Neural progenitor cell (in vitro differentiated cells): ENCODE measurements around the gene FBXW4. TPM values are rescaled to one million over a fixed set of nuclear protein-coding genes. Genes with fewer than 3 reads are reported as not detected.

Experiments
- DNase-seq: peaks from one replicate; pipeline ENCODE4 v3.0.0-alpha.2; 2016; ENCODE audit warnings: low spot score
- H2AFZ ChIP-seq: fragments of 200-600 bp; sonication (generic); replicated peaks from 2 replicates; pipeline ENCODE4 v1.6.1; 2016; ENCODE audit warnings: antibody characterized with exemption
- H3F3A ChIP-seq: fragments of 200-600 bp; sonication (generic); 2 replicates; pipeline ENCODE4 v1.6.1; 2016; ENCODE audit warnings: antibody characterized with exemption, low read depth
- H3K27ac ChIP-seq: fragments of 200-600 bp; sonication (generic); 2 replicates; pipeline ENCODE4 v1.5.1; 2016; ENCODE audit warnings: mild to moderate bottlenecking
- H3K27me3 ChIP-seq: fragments of 200-600 bp; sonication (generic); 2 replicates; pipeline ENCODE4 v1.6.1; 2016; ENCODE audit warnings: mild to moderate bottlenecking, moderate library complexity
- H3K36me3 ChIP-seq: fragments of 200-600 bp; sonication (generic); 2 replicates; pipeline ENCODE4 v1.5.1; 2016
- H3K4me1 ChIP-seq: fragments of 200-600 bp; sonication (generic); 2 replicates; pipeline ENCODE4 v1.6.1; 2016; ENCODE audit warnings: mixed run types
- H3K4me2 ChIP-seq: fragments of 200-600 bp; sonication (generic); 2 replicates; pipeline ENCODE4 v1.6.1; 2016
- H3K4me3 ChIP-seq: fragments of 200-600 bp; sonication (generic); 2 replicates; pipeline ENCODE4 v1.5.1; 2016
- H3K79me2 ChIP-seq: fragments of 200-600 bp; sonication (generic); 2 replicates; pipeline ENCODE4 v1.6.1; 2016; ENCODE audit warnings: low read depth
- H3K9ac ChIP-seq: fragments of 200-600 bp; sonication (generic); 2 replicates; pipeline ENCODE4 v1.6.1; 2016
- H3K9me3 ChIP-seq: fragments of 200-600 bp; sonication (generic); 2 replicates; pipeline ENCODE4 v1.5.1; 2016; ENCODE audit warnings: low read depth
- H4K20me1 ChIP-seq: fragments of 200-600 bp; sonication (generic); 2 replicates; pipeline ENCODE4 v1.6.1; 2016; ENCODE audit warnings: low read depth
- H3K27ac Mint-ChIP-seq: 3 replicates; pipeline ENCODE4 v1.8.0; 2021; ENCODE audit warnings: mixed read lengths
- H3K27me3 Mint-ChIP-seq: 2 replicates; pipeline ENCODE4 v1.8.0; 2022; ENCODE audit warnings: low read depth, mild to moderate bottlenecking, inconsistent platforms, moderate library complexity, mixed read lengths; ENCODE audit not compliant: insufficient read depth
- H3K36me3 Mint-ChIP-seq: 3 replicates; pipeline ENCODE4 v1.8.0; 2021; ENCODE audit warnings: mixed read lengths
- H3K4me1 Mint-ChIP-seq: 3 replicates; pipeline ENCODE4 v1.8.0; 2021; ENCODE audit warnings: mixed read lengths
- H3K4me3 Mint-ChIP-seq: 3 replicates; pipeline ENCODE4 v1.8.0; 2021; ENCODE audit warnings: mild to moderate bottlenecking, moderate library complexity, mixed read lengths
- H3K9me3 Mint-ChIP-seq: 3 replicates; pipeline ENCODE4 v1.8.0; 2020; ENCODE audit warnings: mixed read lengths
- CTCF ChIP-seq: fragments of 200-600 bp; sonication (generic); IDR thresholded peaks from 2 replicates; pipeline ENCODE4 v1.5.1; 2017; ENCODE audit warnings: antibody characterized with exemption, mild to moderate bottlenecking
- EZH2 ChIP-seq: fragments of 200-600 bp; sonication (generic); IDR thresholded peaks from 2 replicates; pipeline ENCODE4 v1.6.1; 2017; ENCODE audit warnings: antibody characterized with exemption, mild to moderate bottlenecking, moderate library complexity
- EZH2phosphoT487 ChIP-seq: fragments of 200-600 bp; sonication (generic); IDR thresholded peaks from 2 replicates; pipeline ENCODE4 v1.6.1; 2017; ENCODE audit warnings: antibody characterized with exemption
- total RNA-seq: library from RNA; depleted of rRNA; stranded (reverse); fragments of >200 nt; gene quantifications from 2 replicates; pipeline ENCODE4 v1.2.3, GENCODE V29; 2015; ENCODE audit warnings: low replicate concordance

The FBXW4 gene
- total RNA-seq, 1 donor from 2014 or later = 36.3 TPM

DNA sequence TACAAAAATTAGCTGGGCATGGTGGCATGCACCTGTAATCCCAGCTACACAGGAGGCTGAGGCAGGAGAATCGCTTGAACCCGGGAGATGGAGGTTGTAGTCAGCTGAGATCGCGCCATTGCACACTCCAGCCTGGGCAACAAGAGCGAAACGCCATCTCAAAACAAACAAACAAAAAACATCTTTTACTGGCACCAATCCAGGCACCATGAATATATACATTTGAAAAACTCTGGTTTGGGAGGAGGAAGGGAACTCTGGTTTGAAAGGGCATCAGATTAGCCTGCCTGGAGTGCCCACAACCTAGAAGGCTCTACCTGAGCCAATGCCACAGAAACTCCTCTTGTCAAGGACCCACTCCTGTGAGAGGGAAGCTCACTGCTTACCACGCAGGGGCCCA, 122.8 kb downstream of the FBXW4 start:
- H3K4me3 Mint-ChIP-seq = no peak overlapping the region
- no peak for DNase-seq
- peaks cover 2% of the 10 kb centered on the region for H3K9me3 Mint-ChIP-seq
- Histone ChIP-seq H3K79me2 (no peaks in the 10 kb centered on the region), H3K36me3 (no peaks in the 10 kb centered on the region), H3K4me2 (no peak overlapping the region), H3K4me3 (no peak overlapping the region), H3F3A (peaks cover 20% of the 10 kb centered on the region), H3K27ac (no peak overlapping the region), H3K9ac (no peak overlapping the region), H3K27me3 (peaks cover 61% of the 10 kb centered on the region), H3K9me3 (no peaks in the 10 kb centered on the region), H2AFZ (no peak overlapping the region), H4K20me1 (no peaks in the 10 kb centered on the region), H3K4me1 (peaks cover 9% of the 10 kb centered on the region)
- H3K27me3 Mint-ChIP-seq = peaks cover 36% of the 10 kb centered on the region
- H3K27ac Mint-ChIP-seq = no peak overlapping the region
- peaks cover 16% of the 10 kb centered on the region for H3K4me1 Mint-ChIP-seq
- TF ChIP-seq EZH2phosphoT487 (no peak), CTCF (no peak), EZH2 (no peak)
- H3K36me3 Mint-ChIP-seq = peaks cover 2% of the 10 kb centered on the region

GRCh38 chr10:101571271-101571925, 123.6 kb downstream of the FBXW4 start:
- H4K20me1 ChIP-seq = no peaks in the 10 kb centered on the region
- H3K4me2 ChIP-seq = no peak overlapping the region
- H3K27ac Mint-ChIP-seq = no peak overlapping the region
- H3K4me1 Mint-ChIP-seq = peaks cover 18% of the 10 kb centered on the region
- no peaks in the 10 kb centered on the region for H3K9me3 ChIP-seq
- H3K27me3 Mint-ChIP-seq = peaks cover 39% of the 10 kb centered on the region
- H3K4me3 ChIP-seq = no peak overlapping the region
- no peak overlapping the region for H2AFZ ChIP-seq
- no peaks in the 10 kb centered on the region for H3K79me2 ChIP-seq
- H3K36me3 Mint-ChIP-seq = no peaks in the 10 kb centered on the region
- H3K27me3 ChIP-seq = peaks cover 69% of the 10 kb centered on the region
- H3K9ac ChIP-seq = no peak overlapping the region
- H3K27ac ChIP-seq = no peak overlapping the region
- DNase-seq = no peak
- TF ChIP-seq EZH2 (no peak), EZH2phosphoT487 (no peak), CTCF (no peak)
- H3K4me1 ChIP-seq = peaks cover 15% of the 10 kb centered on the region
- peak overlapping the region; percentile 63 for H3K4me3 Mint-ChIP-seq
- peaks cover 2% of the 10 kb centered on the region for H3K9me3 Mint-ChIP-seq
- no peaks in the 10 kb centered on the region for H3K36me3 ChIP-seq
- H3F3A ChIP-seq = peaks cover 24% of the 10 kb centered on the region

DNA sequence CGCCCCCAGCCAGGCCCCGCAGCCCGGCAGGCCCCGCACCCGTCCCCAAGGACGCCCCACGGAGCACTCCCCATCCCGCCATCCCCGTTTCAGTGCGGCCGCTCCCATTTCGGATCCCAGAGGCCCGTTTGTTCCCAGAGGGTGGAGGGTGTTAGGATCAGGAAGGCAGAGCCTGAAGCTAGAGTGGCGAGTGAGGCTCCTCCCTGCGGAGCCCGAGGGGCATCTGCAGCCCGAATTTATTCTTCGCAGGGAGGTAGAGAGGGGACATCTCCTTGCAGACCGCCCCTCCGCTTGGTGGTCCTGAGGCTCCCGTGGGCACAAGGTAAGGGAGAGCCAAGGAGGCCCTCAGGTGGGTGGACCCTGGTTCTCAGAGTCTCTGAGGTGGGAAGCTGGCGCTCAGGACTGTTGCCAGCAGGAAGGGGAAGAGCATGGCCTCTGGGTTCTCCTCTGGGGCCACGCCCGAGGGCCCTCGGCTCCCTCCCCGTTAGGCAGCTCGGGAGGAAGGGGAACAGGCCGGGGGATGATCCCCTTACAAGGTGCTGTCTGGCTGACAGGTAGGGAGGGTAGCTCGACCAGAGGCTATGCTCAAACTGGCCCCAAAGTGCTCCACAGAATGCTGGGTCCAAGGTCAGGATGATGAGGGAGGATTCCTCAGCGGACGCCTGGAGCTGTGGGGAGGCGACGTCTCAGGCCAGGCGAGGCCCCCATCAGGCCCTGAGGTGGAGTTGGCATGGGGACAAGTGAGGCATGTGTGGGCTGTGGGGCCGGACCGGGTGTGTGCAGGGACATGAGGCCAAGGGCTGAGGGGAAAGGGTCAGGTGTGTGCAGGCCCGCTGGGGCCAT, 124.3 kb downstream of the FBXW4 start:
- Histone ChIP-seq H3F3A (peaks cover 24% of the 10 kb centered on the region), H3K36me3 (no peaks in the 10 kb centered on the region), H3K4me3 (peak overlapping the region; percentile 53), H3K27ac (no peak overlapping the region), H3K27me3 (peaks cover 76% of the 10 kb centered on the region), H2AFZ (peak overlapping the region; percentile 83), H3K4me2 (peak overlapping the region; percentile 86), H3K79me2 (no peaks in the 10 kb centered on the region), H3K9me3 (no peaks in the 10 kb centered on the region), H3K9ac (no peak overlapping the region), H3K4me1 (peaks cover 18% of the 10 kb centered on the region), H4K20me1 (no peaks in the 10 kb centered on the region)
- H3K4me3 Mint-ChIP-seq = peak overlapping the region; percentile 63
- no peak for DNase-seq
- peaks cover 42% of the 10 kb centered on the region for H3K27me3 Mint-ChIP-seq
- no peaks in the 10 kb centered on the region for H3K36me3 Mint-ChIP-seq
- H3K27ac Mint-ChIP-seq = no peak overlapping the region
- peaks cover 2% of the 10 kb centered on the region for H3K9me3 Mint-ChIP-seq
- H3K4me1 Mint-ChIP-seq = peaks cover 19% of the 10 kb centered on the region
- TF ChIP-seq EZH2phosphoT487 (no peak), EZH2 (no peak), CTCF (no peak)
